NCI-H1417 (cell line): Measurements from ENCODE around the gene CALB2.
A peak's percentile ranks its signal among the peaks of the same experiment; 100 is the strongest.

ENCODE experiments used
- DNase-seq, 3 experiments: peaks; one replicate each; lab custom pipeline; 2025; lab: John Stamatoyannopoulos, UW

CALB2 gene

DNA sequence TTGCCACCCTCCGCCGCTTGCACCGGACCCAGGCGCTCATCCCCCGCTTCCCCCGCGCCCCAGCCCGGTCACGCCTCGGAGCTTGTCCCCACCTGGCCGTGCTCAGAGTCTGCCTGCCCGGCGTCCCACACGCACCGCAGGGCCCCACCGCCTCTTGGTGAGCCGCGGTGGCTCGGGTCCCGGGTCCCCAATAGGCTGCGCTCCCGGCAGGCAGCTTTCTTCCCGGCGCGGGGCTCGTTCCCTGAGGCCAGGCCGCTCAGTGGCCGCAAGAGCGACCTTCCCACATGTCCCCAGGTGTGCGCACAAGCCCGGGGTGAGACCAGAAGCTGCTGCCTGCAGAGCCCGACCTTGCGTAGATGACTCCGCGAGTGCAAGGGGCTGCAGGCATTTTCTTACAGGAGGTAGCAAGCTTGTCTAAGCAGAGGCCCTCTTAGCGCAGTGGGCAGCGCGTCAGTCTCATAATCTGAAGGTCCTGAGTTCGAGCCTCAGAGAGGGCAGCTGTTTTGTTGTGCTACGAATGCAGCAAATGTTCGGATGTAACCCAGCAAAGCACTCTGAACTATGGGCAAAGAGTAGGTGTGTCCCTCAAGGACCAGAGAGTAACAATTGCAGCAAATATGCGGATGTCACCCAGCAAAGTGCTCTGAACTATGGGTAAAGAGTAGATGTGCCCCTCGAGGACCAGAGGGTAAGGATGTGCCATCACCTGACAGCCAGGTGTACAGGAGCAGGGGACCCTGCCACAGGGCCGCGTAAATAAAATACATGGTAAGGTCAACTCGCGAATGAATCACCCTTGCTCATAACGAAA, 67.8 kb downstream of the CALB2 start:
- DNase-seq: peak in 2 of 3 experiments; percentile 68 to 84

DNA sequence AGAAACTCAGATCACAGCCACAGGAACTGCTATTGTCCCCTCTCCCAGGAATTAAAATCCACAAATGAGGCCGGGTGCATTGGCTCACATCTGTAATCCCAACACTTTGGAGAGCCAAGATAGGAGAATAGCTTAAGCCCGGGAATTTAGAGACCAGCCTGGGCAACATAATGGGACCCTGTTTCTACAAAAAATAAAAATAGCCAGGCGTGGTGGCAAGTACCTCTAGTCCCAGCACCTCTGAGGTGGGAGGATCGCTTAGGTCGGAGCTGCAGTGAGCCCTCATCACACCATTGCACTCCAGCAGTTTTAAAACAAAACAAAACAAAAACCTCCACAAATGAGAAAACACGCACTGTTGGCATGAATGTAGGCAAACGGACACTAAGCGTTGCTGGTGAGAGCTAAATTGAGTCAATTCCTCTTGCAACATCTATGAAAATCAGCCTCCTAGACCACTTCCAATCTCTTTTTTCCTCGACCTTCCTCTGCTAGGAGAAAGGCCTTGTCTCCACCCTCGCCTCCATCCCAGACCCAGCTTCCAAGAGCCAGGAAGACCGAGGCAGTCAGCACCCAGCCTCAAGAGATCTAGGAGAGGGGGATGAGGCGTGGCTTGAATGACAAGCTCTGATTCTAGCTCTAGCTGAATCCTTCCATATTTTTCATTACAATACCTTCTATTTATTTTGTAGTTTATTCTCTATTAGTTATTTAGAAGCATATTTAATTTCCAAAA, 68.5 kb downstream of the CALB2 start:
- no peak for DNase-seq

DNA sequence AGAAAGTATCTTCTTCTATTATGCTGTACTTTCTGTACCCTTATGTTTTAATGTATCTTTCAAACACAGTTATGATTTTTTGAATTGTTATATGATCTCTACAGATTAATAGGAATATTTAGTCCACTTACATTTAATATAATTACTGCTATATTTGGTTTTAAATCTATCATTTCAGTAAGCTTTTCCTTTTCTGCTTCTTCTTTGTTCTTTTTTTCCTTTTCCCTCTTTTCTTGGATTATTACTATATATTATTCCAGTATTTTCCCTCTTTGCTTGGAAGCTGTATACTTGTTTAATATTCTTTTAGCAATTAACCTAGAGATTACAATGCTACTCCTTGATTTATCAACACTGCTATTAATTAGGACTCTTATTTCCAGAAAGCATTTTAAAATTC, 69.9 kb downstream of the CALB2 start:
- DNase-seq: no peak

DNA sequence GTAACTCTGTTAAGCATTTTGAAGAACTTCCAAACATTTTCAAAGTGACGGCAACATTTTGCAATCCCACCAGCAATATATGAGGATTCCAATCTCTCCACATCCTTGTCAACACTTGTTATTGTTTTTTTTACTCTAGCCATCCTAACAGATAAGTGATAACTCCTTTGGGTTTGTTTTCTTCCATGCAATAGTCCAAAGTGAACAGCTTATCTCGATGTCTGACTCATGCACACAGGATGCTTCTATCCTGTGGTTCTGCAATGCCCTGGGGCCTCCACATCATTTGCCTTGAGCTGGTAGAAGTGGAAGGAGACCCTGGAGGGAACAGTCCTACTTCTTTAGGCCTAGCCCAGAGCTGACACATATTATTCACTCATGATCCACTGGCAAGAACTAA, 70.4 kb downstream of the CALB2 start:
- DNase-seq: no peak

DNA sequence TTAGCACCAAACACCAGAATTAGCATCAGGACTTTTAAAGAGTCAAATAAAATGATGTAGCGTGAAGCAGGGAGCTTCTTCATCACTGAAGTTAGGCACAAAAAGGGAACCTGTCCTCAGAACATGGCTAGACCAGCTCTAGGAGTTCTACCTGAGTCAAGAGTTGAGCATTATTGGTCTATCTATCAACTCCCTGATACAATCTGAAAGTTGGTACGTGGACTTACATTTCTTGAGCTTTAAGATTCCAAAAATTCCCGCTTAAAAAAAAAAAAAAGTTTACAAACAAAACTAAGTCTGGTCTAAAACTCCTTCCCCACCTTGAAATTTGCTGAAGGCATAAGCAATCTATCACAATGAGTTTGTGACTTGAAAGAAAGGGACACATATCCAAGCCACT, 71.1 kb downstream of the CALB2 start:
- no peak for DNase-seq

DNA sequence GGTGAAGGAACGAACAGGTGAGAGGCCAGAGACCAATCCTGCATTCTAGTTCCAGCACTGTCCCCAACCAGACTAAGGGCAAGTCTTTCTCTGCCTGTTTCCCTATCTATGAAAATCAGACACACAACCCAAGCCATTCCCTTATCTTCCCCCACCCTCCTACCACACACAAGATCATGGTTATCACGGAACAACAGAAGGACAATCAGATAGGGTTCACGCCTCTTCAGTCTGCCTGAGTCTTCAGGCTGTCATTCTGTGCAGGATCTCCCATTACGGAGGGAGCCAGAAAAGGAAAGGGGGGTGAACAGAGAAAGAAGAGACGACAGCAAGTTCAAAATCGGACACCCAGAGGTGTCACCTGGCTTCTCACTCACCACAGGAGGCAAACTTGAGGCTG, 72.2 kb downstream of the CALB2 start:
- DNase-seq: no peak

DNA sequence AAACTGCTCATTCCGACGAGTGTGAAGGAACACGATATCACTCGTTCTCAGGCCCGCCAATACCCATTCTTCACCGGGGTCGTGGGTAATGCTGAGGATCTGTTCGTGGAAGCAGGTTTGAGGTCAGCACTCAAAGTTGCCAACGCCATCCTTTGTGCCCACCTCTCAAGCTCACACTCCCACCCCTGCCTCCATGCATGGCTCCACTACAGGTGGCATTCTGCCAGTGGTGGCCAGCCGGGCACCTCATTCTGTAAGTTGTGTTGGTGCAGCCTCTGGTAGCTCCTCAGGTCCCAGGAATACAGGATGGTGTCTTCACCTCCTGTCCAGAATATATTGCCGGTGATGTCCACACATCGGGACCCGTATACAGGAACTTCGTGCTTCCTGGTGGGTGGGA, 72.7 kb downstream of the CALB2 start:
- DNase-seq: no peak

DNA sequence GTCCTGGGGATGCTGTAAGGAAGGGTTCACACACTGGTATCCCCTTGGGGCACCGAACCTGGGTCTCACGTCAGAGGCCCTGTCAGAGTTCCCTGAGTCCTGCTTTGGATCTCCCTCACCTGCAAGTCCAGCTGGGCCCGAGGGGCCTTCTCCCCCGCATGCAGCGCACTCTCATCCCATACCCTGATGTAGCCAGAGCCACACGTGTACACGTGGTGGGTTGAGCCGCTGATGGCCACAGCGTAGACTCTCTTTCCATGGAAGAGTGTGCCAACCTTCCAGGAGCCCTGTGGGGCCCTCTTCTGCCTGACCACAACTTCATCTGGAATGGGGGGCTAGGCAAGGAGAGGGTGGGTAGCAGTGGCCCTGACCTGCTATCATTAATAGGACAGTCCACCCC, 73.5 kb downstream of the CALB2 start:
- no peak for DNase-seq

DNA sequence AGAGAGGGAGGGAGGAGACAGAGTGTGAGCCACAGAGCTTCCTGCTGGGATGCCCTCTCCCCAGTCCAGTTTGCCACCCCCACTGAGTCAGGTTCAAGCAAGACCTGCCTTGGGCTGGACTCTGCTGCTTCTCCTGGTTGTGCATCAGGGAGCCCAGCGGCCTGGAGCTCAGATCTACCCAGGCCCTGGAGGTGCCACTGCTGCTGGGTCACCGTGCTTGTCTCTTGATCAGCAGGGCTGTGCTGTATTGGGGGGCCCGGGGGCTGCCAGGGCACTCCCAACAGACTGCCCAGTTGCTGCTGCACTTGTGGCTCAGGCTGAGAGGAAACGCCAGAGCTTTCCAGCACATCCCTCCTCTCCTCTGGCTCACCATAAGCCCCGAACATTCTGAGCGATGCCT, 74.4 kb downstream of the CALB2 start:
- DNase-seq: no peak

DNA sequence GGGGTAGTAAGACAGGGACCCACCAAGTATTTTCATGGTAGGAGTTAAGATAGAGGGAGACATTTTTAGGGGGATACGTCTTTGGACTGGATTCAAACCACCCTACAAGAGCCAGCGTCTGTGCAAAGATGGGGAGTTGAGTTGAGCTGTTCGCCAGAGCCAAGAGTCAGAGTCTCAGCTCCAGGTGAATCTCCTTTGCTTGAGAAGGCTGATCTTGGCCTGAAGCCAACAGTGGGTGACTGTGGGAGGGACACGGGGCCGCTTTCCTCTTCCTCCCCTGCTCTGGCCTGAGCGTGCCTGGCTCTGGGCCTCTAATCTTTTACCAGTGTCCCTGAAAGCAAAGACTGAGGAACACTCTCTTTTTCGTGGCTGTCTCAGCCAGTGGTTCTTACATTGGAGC, 78.0 kb downstream of the CALB2 start:
- DNase-seq: no peak

DNA sequence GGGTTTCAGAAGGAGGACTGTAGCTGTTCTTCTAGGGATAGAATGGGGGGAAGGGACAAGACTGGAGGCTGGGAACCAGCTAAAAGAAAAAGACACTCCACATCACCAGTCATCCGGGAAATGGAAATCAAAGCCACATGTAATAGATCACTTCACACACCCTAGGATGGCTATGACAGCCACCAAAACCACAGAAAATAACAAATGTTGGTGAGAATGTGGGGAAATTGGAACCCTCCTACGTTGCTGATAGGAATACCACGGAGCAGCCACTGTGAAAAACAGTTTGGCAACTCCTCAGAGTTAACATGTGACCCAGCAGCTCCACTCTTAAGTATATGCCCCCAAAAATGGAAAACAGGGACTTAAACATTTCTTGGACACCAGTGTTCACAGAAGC, 81.0 kb downstream of the CALB2 start:
- DNase-seq: no peak
